HG03139 (cell line): ENCODE data around the gene CHCHD6.

Experiments used
- ATAC-seq: cut with Tn5 transposase; IDR thresholded peaks from one replicate; pipeline ENCODE4 v1.9.1; 2021; ENCODE audit not compliant: unreplicated experiment

Gene CHCHD6

GRCh38 chr3:126955004-126955790, 251.2 kb downstream of the CHCHD6 start:
- ATAC-seq = peak; percentile 60

- no peak for ATAC-seq
These were observed 252.3 kb downstream of the CHCHD6 start for GRCh38 chr3:126956361-126956760.

GRCh38 chr3:126956866-126957650, 253.0 kb downstream of the CHCHD6 start:
- no peak for ATAC-seq

GRCh38 chr3:126957776-126958637, 254.0 kb downstream of the CHCHD6 start:
- no peak for ATAC-seq

GRCh38 chr3:126958638-126959085, 254.6 kb downstream of the CHCHD6 start:
- no peak for ATAC-seq

GRCh38 chr3:126959136-126959920, 255.3 kb downstream of the CHCHD6 start:
- ATAC-seq = no peak

GRCh38 chr3:126959921-126960603, 256.0 kb downstream of the CHCHD6 start:
- no peak for ATAC-seq

GRCh38 chr3:126960604-126960995, 256.6 kb downstream of the CHCHD6 start:
- no peak for ATAC-seq

GRCh38 chr3:126961191-126961790, 257.3 kb downstream of the CHCHD6 start:
- no peak for ATAC-seq

- no peak for ATAC-seq
These were observed 257.9 kb downstream of the CHCHD6 start for GRCh38 chr3:126961791-126962461.

- no peak for ATAC-seq
These were observed 258.7 kb downstream of the CHCHD6 start for GRCh38 chr3:126962756-126963155.

GRCh38 chr3:126963261-126964190, 259.5 kb downstream of the CHCHD6 start:
- ATAC-seq = no peak

GRCh38 chr3:126964261-126964660, 260.2 kb downstream of the CHCHD6 start:
- ATAC-seq = no peak

- no peak for ATAC-seq
These were observed 260.9 kb downstream of the CHCHD6 start for GRCh38 chr3:126964950-126965349.

- no peak for ATAC-seq
These were observed 261.6 kb downstream of the CHCHD6 start for GRCh38 chr3:126965526-126966080.

- no peak for ATAC-seq
These were observed 263.3 kb downstream of the CHCHD6 start for GRCh38 chr3:126967386-126967785.
